ENCODE results near the gene PVALB.

PVALB gene

DNA sequence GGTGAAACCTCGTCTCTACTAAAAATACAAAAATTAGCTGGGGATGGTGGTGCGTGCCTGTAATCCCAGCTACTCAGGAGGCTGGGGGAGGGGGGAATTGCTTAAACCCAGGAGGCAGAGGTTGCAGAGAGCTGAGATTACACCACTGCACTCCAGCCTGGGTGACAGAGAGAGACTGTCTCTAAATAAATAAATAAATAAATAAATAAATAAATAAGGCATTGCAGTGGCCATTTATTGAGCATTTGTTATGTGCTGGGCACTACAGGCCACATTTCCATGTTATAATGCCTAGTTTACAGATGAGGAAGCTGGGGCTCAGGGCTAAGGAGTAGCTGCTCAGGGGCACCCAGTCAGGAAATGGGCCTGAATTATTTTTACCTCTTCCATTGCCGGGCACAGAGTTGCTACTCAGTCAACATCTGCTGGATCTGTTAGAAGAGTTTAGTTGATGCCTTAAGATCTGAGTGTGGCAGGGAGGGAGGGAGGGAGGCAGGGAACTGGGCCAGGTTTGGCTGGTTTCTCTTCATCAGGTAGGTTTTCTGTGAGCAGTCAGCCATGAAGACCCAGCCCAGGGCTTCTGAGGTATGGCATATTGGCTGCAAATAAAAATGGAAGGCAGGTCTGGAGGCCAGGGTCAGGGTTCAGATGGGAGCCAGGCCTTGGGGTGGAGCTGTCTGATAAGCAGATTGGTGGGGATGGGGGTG, 5.6 kb downstream of the PVALB start:
- DNase-seq (ENCODE audit: low read depth in 2 of 2), result no peak

DNA sequence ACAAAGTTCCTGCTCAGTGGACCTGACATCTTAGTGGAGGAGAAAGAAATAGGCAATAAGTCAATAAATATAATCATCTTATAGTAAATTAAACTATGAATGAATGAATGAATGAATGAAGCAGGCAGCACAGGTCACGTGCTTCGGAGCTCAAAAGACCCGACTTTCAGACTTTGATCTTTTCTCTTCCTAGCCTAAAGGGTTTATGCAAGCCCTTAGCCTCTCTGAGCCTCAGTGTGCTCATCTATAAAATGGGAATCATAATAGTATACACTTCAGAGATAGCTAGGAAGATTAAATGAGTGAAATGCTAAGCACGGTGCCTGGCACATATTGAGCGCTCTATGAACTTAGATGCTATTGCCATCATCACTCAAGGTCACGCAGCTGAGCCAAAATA, 7.5 kb downstream of the PVALB start:
- DNase-seq (ENCODE audit: low read depth in 2 of 2), result no peak

DNA sequence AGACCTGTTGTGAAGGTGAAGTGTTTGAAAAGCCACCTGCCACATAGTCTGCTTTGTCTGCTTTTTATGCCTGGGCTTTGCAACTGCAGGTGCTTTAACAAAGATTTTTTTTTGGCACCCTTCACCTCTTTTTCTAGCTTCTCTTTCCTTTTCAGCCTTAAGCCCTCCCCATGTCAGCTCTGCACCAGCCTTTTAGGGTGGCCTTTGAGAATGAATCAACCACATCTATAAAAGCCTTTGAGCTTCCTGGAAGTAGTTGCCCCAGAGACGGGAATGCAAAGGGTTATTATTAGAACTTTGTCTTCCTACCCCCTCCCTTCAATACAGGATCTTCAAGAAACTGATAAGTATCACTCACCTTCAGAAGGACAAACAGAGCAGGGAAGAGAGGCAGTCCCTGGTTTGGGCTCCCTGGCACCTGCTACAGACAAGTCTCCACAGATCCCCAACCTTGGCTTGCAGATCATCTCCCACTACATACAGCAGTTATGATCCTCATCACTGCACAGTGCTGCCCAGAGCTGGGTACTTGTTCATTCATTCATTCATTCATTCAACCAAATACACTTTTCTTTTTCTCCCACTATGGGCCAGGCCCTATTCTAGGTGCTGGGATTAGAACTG, 8.0 kb downstream of the PVALB start:
- no peak for DNase-seq (ENCODE audit: low read depth in 2 of 2)

DNA sequence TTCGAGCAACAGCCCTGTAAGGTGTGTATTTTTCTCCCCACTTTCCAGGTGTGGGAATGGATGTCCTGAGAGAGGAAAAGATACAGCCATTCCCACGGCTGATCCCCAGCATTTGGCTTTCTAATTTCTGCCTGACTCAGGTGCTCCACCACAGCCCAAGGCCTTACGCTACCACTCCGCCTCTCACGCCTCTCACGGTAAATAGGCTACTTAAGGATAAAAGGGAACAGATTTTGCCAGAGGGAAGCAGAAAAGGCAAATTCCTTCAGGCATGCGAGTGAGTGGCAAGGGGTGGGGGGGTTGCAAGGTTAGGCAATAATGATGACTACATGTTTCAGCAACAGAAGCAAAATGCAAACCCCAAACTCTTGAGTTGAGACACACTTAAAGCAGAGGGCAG, 9.2 kb downstream of the PVALB start:
- DNase-seq (ENCODE audit: low read depth in 2 of 2), result no peak

DNA sequence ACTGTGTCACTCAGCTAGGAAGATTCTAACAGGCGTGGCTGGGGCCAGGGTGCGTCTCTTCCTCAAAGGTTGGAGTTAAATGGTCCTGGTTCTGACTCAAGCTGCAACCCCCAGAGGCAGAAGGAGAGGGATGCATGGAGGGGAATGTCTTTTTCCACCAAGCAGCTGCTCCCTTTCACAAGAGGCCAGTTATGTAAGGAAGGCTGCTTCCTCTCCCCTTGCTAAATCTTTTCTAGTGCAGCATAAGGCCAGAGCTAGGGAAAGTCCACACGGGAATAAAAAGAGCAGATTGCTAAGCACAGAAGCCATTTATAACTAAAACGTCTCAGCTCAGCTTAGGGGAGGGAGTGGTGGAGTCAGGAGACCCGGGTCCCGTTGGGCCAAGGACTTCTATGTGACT, 10.0 kb downstream of the PVALB start:
- no peak for DNase-seq (ENCODE audit: low read depth in 2 of 2)

DNA sequence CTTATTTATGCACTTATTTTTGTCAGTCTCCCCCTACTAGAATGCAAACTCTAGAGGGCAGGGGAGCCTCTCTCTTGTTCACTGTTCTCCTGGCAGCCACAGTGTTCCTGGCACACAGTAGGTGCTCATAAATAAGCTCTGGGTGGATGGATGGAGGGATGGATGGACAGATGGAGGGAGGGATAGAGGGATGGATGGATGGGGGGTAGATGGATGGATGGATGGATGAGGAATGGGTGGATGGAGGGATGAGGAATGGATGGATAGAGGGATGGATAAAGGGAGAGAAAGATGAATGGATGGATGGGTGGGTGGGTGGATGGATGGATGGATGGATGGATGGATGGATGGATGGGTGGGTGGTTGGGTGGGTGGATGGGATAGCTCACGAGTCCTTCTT, 13.5 kb downstream of the PVALB start:
- DNase-seq (ENCODE audit: low read depth in 2 of 2), result no peak

DNA sequence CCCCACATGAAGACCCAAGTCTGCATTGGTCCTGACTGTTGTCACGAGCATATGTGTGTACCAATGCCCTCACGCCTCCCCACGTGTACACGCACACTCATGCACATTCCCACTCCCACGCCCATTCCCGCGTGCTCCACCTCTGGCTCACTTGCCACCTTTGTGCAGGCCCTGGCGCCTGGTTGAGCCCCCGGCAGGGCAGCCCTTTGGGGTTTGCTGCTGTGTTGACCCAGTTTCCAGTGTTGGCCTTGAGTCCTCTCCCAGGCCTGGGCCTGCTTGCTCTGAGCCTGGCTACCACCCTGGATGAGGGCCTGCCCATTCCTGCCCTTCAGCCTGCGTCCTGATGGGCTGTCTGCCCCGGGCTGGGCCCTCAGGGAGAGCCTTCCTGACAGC, 18.2 kb downstream of the PVALB start:
- no peak for DNase-seq (ENCODE audit: low read depth in 2 of 2)

DNA sequence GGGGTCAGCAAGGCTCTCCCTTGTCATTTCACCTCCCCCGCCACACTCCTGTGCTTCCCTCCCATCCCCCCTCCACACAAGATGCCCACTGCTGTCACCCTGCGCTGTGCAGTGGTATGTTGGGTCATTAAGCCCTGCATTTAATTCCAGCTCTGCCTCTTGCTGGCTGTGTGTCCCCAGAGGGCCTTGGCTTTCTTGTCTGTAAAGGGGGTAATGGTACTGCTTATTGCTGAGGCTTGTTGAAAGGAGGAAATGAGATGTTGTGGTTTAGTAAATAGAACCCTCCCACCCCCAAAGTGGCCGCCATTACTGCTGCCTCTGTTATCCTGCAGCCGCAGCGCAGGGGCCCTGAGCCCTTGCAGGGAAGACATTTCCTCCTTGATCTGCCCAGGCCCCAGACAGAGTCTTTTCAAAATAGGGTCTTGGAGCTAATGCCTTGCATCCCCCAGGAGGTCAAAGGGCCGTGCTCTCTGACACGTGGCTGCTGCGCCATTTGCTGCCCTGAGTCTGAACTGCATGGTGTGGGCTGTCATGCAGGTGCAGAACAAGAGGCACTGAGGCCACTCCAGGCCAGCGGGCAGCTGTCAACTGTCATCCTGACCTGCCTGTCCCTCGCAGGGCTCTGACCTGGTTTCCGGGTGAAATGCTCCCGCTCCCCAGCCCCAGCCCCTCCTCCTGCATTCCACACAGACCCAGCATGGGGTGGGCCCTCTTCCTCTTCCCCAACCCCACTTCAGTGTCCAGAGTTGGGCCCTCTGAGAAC, 18.7 kb downstream of the PVALB start:
- DNase-seq (ENCODE audit: low read depth in 2 of 2), result no peak

DNA sequence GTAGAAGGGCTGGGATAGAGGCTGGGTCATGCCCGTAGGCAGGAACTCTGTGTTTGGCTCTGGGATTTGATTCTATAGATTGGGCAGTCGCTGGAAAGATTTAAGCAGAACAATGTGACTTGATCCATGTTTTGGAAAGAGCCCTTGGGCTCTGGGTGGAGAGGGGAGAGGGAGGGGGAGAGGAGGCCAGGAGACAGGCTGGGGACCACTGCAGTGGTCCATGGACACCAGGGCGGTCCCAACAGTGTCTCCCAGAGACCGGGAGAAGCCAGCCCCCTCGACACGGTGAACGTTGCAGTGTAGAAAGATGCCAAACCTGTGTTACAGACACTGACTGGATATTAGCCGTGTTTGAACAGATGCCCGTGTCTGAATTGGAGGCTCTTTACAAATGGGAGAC, 19.5 kb downstream of the PVALB start:
- DNase-seq (ENCODE audit: low read depth in 2 of 2), result no peak

DNA sequence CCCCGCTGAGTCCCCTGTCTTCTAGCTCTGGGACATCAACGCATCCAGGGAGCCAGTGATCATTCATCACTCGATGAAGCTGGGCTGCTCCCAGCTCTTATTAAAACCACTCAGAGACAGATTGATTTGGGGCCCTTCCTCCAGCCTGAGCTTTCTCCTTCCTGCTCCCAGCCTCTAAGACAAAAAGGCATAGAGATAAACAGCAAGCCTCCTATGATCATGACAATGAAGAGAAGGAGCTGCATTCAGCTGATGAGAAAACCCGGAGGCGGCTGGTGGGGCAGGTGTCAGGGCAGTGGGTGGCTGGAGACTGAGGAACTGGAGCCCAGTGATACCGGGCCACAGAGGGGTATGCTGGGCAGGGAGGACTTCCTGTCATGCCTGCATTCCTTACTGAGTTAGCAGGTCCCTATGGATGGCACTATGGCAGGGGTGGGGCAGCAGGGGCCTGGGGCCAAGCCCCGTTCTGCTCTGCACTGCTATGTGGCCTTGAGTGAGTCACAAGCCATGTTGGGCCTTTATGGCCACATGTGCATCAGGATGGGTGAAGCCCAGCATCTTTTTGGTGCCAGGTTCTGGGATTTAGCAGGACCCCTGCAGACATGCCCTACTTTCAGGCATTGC, 20.2 kb downstream of the PVALB start:
- DNase-seq (ENCODE audit: low read depth in 2 of 2), result no peak

DNA sequence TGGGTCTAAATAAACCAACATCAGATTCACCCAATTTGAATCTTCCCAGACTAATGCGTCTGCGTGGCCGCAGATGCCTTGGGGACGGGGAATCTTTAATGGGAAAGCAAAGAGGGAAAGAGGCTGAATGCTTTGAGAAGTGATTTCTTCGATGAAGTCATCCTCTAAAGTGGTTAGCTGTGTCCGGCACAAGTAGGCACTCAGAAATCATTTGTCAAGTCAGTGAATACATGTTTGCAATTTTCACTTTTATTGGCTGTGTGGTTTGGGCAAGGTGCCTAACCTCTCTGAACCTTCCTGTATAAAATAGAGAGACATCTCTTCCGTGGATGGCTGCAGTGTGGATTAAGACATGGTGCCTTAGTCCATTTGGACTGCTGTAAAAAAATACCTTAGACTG, 21.2 kb downstream of the PVALB start:
- DNase-seq (ENCODE audit: low read depth in 2 of 2), result no peak

DNA sequence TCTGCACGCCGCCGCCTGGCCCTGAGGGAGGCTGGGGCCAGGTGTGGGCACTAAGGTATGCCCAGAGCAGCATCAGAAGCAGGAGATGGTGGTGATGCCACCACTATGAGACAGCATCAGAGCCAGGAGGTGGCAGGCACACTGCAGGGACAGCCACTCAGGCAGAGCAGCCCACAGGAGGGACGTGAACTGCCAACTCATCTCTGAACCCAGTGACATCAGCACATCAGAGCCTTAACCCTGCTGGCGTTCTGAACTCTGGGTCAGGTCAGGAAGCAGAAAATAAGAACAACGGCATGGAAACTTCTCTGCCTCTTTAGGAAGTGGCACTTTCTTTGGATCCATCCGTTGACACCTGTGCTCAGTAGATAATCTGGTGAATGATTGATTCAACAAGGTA, 26.2 kb downstream of the PVALB start:
- no peak for DNase-seq (ENCODE audit: low read depth in 2 of 2)

DNA sequence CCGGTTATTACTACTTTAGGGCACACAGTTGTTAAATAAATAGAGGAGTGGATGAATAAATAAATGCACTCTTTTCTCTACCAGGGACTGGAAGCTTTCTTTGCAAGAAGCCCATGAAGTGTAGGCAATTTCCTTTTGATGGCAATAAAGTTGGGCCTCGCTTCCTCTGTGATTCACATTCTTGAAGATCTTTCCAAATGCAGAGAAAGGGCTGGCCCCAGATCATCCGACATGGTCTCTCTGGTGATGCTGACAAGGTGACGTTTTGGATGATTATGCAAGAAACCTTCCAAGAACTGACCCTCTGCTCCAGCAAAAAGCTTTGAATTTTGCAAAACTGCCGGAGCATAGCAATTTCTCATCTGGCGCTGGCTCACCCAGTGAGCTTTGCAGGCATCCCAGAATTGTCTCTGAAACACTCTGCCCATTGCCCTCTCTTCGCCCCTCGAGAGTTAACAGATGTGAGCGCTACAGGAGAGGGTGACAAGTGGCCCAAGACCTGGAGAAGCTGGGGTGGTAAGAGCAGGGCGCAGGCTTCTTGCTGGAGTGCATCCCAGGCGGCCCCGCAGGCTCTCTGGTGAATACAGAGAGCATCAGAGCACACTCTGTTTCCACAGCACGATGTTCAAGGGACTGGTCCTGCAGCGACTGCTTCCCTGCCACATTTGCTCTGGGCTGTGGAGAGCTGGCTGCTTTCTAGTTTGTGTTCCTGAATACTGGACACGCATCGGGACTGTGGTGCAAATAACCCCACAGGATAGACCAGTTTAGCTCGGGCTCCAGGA, 29.4 kb downstream of the PVALB start:
- no peak for DNase-seq (ENCODE audit: low read depth in 2 of 2)

DNA sequence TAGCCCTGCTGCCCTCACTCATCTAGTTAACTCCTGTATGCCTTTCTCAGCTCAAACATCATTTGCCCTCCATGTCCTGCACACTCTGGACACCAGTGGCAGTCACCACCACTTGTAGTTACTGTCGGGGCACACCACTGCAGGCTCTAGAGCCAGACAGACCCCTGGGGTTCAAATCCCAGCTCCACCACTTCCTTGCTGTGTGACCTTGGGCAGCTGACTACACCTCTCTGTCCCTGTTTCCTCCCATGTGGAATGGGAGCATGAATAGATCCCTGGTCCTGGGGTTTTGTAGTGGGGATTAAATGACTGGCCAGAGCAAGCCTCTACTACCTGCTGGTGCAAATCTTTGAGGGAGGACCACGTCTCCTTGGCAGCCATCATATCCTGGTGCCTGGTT, 33.1 kb downstream of the PVALB start:
- DNase-seq (ENCODE audit: low read depth in 2 of 2), result no peak

DNA sequence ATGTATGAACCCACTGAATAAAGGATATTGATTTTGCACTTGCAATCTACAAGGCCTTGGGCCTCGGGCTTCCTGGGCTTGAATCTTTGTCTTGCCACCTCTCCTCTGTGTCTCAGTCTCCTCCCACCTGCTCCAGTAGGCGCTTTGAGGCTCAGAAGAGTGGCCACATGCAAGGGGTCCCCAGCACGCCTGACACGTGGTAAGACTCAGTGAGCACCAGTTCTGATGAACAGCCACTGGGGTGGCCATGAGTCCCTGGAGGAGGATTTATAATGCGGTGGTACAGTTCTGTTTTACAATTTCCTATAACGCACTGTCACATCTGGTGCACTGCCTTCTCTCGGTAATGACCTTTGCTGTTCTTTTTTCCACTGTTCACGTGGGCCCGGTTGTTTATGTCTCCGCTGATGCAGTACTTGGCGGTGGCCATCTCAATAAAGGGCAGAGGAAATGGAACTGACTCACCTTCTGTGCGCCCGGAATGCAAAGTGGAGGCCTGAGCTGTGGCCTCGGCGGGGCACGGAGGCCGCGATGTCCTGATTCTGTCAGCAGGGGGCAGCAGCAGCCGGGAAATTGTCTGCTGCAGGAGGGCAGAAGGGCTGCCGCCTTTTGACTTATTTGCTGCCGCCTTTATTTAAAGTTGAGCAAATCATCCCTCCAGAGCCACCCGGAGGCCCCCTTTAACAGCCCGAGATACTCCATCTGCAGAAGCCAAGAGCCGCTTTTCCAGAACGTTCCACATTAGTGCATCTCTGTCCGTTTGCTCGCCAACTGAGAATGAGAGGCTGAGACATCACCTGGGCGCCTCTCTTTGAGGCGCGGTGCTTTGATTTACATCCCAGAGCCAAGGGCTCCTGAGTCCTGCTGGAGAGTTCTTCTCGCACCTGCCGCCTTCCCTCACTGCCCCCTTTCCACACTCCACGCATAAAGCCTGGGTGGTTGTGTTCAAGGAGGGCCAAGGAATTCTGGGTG, 34.9 kb downstream of the PVALB start:
- peak; percentile 29 to 34 for DNase-seq (ENCODE audit: low read depth in 2 of 2)

DNA sequence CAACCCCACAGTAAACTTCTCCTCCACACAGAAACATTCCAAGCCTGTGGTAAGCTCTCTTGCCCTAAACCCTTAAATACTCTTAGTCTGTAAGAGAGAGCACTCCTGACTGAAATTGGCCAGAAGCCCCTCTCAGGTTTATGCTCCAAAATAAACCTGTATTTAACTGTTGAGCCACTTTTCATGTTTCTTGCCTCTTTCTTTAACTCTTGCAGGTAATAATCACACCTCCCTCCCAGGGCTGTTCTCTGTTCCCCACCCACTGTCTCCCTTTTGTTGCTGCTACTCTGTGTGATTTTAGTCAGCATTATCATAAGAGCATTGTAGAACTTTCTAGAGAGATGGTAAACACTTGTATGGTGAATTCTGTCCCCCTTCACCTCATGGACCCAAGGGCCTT, 38.8 kb downstream of the PVALB start:
- no peak for DNase-seq (ENCODE audit: low read depth in 2 of 2)

DNA sequence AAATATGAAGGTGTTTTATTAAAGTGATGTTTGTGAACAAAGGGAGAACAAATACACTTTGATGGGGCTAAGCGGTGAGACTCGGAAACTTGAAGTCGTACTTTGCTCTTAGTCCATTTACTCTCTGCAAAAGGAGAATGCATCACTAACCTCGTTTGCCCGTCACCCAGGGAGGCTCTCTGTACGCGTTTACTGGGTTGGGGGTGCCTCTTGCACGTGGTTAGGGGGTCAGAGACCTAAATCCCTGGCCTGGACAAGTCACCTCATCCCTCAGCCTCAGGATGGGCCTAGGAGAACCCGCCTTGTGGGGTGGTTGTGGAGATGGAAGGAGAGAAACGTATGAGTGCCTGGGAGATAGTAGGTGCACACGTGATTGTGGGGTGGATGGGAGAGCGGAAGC, 40.1 kb downstream of the PVALB start:
- DNase-seq (ENCODE audit: low read depth in 2 of 2), result no peak

DNA sequence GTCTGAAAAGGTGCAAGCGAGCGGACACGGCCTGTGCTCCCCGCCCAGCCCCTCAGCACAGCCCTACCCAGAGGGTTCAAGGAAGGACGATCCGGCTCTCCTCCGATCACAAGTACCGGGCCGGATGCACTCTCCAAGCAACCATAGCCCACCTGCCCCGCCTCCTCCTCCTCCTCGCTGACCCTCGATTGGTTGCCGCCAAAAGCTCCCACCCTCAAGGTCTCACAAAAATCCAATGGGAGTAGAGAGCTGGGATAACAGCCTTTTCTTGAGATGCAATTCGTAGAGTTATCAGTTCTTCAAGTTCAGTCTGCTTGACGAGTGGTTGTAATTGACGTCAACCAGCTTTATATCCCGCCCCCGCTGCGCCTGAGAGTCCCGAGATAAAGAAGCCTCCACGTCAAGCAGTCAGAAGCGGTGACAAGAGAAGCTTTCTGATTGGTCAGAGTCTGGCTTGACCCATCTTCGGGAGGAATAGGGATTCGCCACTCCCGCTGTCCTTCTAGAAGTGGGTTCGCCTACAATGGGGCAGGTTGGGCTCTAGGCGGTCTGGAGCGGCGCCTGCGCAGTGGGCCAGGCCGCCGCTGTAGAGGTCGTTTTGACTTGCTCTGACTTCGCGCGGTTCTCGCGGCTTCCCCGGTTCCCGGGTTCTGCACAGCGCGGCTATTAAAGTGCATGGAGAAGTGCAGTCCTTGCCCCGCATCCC, 40.7 kb downstream of the PVALB start, which contains the start of gene IFT27:
Gene IFT27 (minus strand): TSS at position 156 of the 706 bp plus-strand sequence. CDS start 412 bp downstream, outside the sequence.
- peak; percentile 100 for DNase-seq (ENCODE audit: low read depth in 2 of 2)

DNA sequence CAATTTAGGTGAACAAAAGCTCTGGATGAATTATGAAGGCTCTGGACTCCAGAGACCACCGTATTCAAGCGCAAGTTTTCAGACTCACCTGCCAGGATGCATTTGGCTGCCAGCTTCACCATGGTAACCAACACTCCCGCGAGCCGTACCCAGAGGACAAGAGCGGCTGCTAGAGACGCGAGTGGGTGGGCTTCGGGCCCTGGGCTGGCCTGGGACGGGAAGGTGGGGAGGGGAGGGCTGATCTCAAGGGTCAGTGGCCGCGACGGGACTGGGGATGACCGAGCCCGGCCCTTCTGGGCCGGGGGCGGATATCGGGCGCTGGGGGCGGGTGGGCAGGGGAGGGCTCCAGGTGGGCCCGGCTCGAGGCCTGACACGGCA, 41.3 kb downstream of the PVALB start:
- no peak for DNase-seq (ENCODE audit: low read depth in 2 of 2)

DNA sequence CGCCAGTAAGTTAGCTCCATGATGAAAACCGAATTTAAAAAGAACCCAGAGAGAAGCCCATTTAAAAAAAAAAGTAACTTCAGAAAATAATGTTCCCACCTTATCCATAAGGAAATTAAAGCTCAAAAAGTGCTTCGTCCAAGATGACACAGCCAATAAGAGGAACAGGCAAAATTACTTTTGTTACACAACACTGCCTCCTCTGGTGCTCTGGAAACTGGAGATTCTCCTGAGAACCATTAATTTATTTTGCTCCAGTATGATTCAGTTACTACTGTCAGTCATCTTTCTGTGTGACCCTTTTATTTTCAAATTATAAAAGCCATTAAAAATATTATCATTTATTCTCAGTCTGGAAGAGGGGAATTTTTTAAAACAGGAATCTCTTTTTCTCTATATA, 42.9 kb downstream of the PVALB start:
- no peak for DNase-seq (ENCODE audit: low read depth in 2 of 2)
